Right lobe of liver (tissue), 6 donors: ENCODE measurements around the gene UBA52. TPM values are rescaled to one million over a fixed set of nuclear protein-coding genes. Genes with fewer than 3 reads are reported as not detected.
"Not testable (repeated sequence)": the region's sequence is repeated elsewhere in the genome, so short reads cannot be mapped to it uniquely, and the experiment has no call there.

ENCODE experiments used
- ATAC-seq, 4 donors: fragments of 200-7000 bp; cut with Tn5 transposase; one replicate each; pipeline ENCODE4 v1.9.1; 2020; ENCODE audit warnings: mild to moderate bottlenecking in 4 of 4, moderate library complexity in 4 of 4
- DNase-seq, 3 donors: peaks; one replicate each; pipeline ENCODE4 v3.0.0-alpha.2; 2020
- H3K27ac ChIP-seq, 3 donors: fragments of 200-600 bp; one replicate each; pipeline ENCODE4 v1.8.0; 2022
- H3K27me3 ChIP-seq, 2 donors: fragments of 200-600 bp; one replicate each; pipeline ENCODE4 v1.8.0; 2022
- H3K36me3 ChIP-seq, 4 donors: fragments of 200-600 bp; sonication (generic) in 1 of 4; one replicate each; pipeline versions ENCODE4 v1.5.1 to v1.8.0; 2017 to 2022; ENCODE audit warnings: control low read depth in 1 of 4
- H3K4me1 ChIP-seq, 4 donors: fragments of 200-600 bp; sonication (generic) in 1 of 4; one replicate each; pipeline versions ENCODE4 v1.5.1 to v1.8.0; 2017 to 2022; ENCODE audit warnings: control low read depth in 1 of 4
- H3K4me3 ChIP-seq, 3 donors: fragments of 200-600 bp; one replicate each; pipeline ENCODE4 v1.8.0; 2022
- H3K9me3 ChIP-seq, 4 donors: fragments of 200-600 bp; sonication (generic) in 1 of 4; one replicate each; pipeline versions ENCODE4 v1.5.1 to v1.8.0; 2017 to 2022; ENCODE audit warnings: control low read depth in 1 of 4
- CTCF ChIP-seq, 4 donors: fragments of 200-600 bp in 3 of 4; fragments of 450-650 bp in 1 of 4; IDR thresholded peaks; one replicate each; pipeline versions ENCODE4 v1.5.1 to v1.8.0; 2016 to 2022; ENCODE audit warnings: antibody characterized with exemption in 4 of 4, mild to moderate bottlenecking in 2 of 4
- POLR2A ChIP-seq: fragments of 450-650 bp; IDR thresholded peaks from one replicate; pipeline ENCODE4 v1.6.1; 2017; ENCODE audit warnings: antibody characterized with exemption, mild to moderate bottlenecking
- WGBS: methylation state at CpG from one replicate; pipeline ENCODE4 v1.1.6; 2018; ENCODE audit warnings: low coverage, low lambda C conversion rate; ENCODE audit not compliant: insufficient coverage; ENCODE audit errors: missing lambda C conversion rate; 5-methylcytosine and 5-hydroxymethylcytosine counted together
- intact Hi-C, 2 donors: fragments of 100-400 bp; cut with DNase I; formaldehyde crosslinking; loops; one replicate each; pipeline versions ENCODE4 v1.11.2 to v1.14.1; 2022
- total RNA-seq, 6 experiments: library from RNA; depleted of rRNA in 2 of 6; stranded (reverse); fragments of >200 nt in 2 of 6; fragmentation: NEBNext Ultra II Directional in 3 of 6; extraction: Animal tissue kit (Norgen Biotek cat#: 25700) in 3 of 6; gene quantifications; one replicate each; pipeline versions ENCODE4 v1.1.0 to v1.2.4, GENCODE V29; 2016 to 2023
- donor health status: DM: no; HTN: yes; CAD: no.
- donor health status: DM: no; HTN: no; CAD: no.
- donor health status: DM: no; HTN: no; CAD: no.
- donor health status: DM: no; HTN: yes; CAD: no.
- donor health status: DM: no; HTN: yes; CAD: no.

Gene UBA52
- total RNA-seq, 6 experiments from 2014 or later: 256 to 470 (median 406) TPM

- intact Hi-C loops: no loop called here
- WGBS: 87% methylated on average over 7 of the region's 10 CpGs
- DNase-seq: no peak
- H3K36me3 ChIP-seq: peaks cover 0 to 60% (median 2%) of the 10 kb centered on the region in 4 donors
- H3K27ac ChIP-seq: no peak overlapping the region
- TF ChIP-seq CTCF (IDR thresholded peaks at IDR 0.05) (no peak), POLR2A (no peak)
- ATAC-seq: no peak
- H3K9me3 ChIP-seq: no peaks in the 10 kb centered on the region
- peaks cover 0 to 6% (median 0%) of the 10 kb centered on the region in 4 donors for H3K4me1 ChIP-seq
- H3K27me3 ChIP-seq: no peaks in the 10 kb centered on the region
- H3K4me3 ChIP-seq: no peak overlapping the region
These were observed 35.2 kb upstream of the UBA52 start for GRCh38 chr19:18536475-18536874.

GRCh38 chr19:18537431-18537830 is 34.2 kb upstream of the UBA52 start:
- intact Hi-C loops: no loop called here
- no peak for ATAC-seq
- 70% methylated on average over 2 of the region's 17 CpGs for WGBS
- Histone ChIP-seq H3K9me3 (no peaks in the 10 kb centered on the region), H3K27me3 (no peaks in the 10 kb centered on the region), H3K27ac (peak overlapping the region in 2 of 3 donors; percentile 47 to 53), H3K36me3 (peaks cover 0 to 52% (median 1%) of the 10 kb centered on the region in 4 donors), H3K4me3 (no peak overlapping the region), H3K4me1 (peaks cover 0 to 11% (median 2%) of the 10 kb centered on the region in 4 donors)
- TF ChIP-seq POLR2A: no peak
- TF ChIP-seq CTCF (IDR thresholded peaks at IDR 0.05): no peak
- DNase-seq: no peak

- Histone ChIP-seq H3K9me3 (no peaks in the 10 kb centered on the region), H3K4me1 (peaks cover 0 to 13% (median 3%) of the 10 kb centered on the region in 4 donors), H3K27me3 (no peaks in the 10 kb centered on the region), H3K4me3 (no peak overlapping the region), H3K36me3 (peaks cover 0 to 45% (median 1%) of the 10 kb centered on the region in 4 donors), H3K27ac (peak overlapping the region in 2 of 3 donors; percentile 47 to 53)
- TF ChIP-seq CTCF (IDR thresholded peaks at IDR 0.05) (no peak), POLR2A (no peak)
- ATAC-seq (peak; percentile 84 to 93 (median 88)), DNase-seq (peak; percentile 75 to 81 (median 81))
- intact Hi-C loops: no loop called here
- 56% methylated on average over 3 of the region's 22 CpGs for WGBS
These were observed 33.5 kb upstream of the UBA52 start for GRCh38 chr19:18538115-18538514.

GRCh38 chr19:18539372-18539771 is 32.3 kb upstream of the UBA52 start:
- Histone ChIP-seq H3K27ac (no peak overlapping the region), H3K4me3 (no peak overlapping the region), H3K36me3 (peaks cover 0 to 41% (median 1%) of the 10 kb centered on the region in 4 donors), H3K4me1 (peaks cover 0 to 17% (median 3%) of the 10 kb centered on the region in 4 donors), H3K9me3 (no peaks in the 10 kb centered on the region), H3K27me3 (no peaks in the 10 kb centered on the region)
- no peak for DNase-seq
- intact Hi-C loops: no loop called here
- WGBS: 100% methylated on average over 1 of the region's 19 CpGs
- TF ChIP-seq POLR2A: no peak
- no peak for TF ChIP-seq CTCF (IDR thresholded peaks at IDR 0.05)
- no peak for ATAC-seq

GRCh38 chr19:18540200-18540599 is 31.5 kb upstream of the UBA52 start:
- H3K27ac ChIP-seq, intact Hi-C loops, H3K27me3 ChIP-seq, ATAC-seq, H3K9me3 ChIP-seq, DNase-seq, H3K4me3 ChIP-seq: not testable (repeated sequence)
- no CpG with 5 or more reads among the region's 1 CpG for WGBS
- Histone ChIP-seq H3K36me3 (peaks cover 0 to 36% (median 1%) of the 10 kb centered on the region in 4 donors), H3K4me1 (peaks cover 0 to 17% (median 3%) of the 10 kb centered on the region in 4 donors)
